ENCODE data around the gene NABP1.

NABP1 gene

GRCh38 chr2:191703079-191703725 lies 25.3 kb downstream of the NABP1 start:
- DNase-seq (ENCODE audit: low spot score) (no peak), FAIRE-seq (no peak)

DNA sequence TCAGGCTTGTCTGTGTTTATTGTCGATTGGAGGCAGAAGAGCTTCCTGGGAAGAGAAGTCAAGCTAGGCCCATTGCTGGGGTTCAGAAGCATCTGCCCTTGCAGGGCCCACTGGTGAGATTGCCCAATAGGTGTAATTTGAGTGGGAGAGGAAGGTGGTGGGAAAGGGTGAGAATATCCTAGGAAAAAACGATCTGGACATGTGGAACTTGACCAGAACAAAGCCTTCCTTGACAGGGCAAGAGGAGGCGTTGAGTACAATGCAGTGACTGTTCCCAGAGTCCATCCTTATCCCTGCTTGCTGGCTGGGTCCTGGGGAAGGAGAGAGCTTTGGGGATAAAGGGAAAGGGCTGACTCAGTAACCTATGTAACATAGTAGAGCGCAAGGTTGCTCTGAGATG lies 27.1 kb downstream of the NABP1 start:
- no peak for DNase-seq (ENCODE audit: low spot score)
- FAIRE-seq, result no peak

DNA sequence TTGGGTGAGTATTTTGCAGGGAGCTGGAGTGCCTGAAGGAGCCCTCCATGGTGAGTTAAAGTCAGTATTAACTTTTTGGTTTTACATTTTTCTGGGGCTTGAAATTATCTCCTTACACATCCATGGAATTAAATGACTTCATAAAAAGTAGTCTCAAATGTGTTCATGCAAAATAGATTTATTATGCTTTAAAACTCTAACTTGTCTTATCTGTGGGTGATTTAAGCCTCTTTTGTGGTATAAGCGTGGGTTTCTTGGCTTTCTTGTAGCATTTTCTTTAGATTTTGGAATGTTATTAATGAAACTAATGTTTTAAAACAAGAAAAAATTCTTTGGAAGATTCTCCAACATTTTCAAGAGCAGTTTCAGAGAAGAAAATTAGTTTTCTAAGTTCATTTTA lies 27.8 kb downstream of the NABP1 start:
- FAIRE-seq (no peak), DNase-seq (ENCODE audit: low spot score) (no peak)

DNA sequence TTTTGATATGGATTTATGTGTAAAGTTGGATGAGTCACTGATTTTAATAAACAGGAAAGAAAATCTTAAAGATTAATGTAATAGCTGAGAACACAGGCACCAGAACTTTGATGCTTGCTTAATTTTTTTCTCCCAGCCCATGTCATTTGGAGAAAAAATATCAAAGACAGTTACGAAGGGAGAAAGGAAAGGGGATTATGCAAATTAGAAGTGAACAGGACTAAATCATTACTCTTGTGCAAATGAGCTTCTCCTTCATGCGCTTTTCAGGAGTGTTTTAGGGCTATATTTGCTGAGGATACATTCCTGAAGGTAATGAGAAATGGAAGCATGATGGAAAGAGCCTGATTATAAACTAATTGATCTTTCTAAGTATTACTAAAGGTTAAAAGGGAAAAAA lies 28.9 kb downstream of the NABP1 start:
- no peak for DNase-seq (ENCODE audit: low spot score)
- no peak for FAIRE-seq

DNA sequence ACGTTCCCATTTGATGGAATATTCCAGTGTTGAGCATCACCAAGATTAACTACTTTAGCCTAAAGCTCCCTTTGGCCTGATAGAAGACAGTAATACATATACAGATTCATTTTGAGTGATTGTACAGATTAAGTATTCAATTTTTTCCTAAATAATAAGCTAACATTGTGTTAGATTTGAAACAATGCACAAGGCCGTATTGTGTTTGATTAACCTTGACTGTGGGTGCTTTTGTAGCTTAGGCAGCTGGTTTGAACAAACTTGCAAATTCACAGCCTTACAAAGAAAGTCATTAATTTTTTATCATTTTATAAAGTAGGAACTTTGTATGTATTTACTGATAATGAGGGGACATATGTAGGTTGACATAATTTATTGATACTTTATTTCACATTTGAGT lies 29.6 kb downstream of the NABP1 start:
- DNase-seq (ENCODE audit: low spot score) (no peak), FAIRE-seq (no peak)

DNA sequence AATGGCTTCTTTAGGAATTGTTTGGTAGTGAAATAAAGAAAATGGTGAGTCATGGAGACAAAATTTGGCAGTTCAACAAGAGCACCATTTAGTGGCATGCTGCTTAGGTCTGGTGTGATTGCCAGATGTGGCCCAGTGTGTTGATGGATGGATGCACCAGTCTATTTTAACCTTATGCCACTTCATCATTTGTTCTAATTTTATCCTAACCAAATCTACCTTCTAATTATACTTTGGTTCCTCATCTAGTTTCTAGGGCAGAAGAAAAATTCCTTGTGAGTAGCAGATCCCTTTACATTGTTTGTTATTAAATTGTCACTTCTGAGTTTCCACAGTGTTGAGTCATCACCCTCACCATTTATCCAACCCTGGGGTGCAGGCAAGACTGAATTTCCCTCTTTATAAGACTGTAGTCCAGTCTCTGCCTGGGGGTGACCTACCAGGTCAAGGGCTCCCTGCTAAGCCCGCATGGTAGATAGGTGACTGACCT lies 32.5 kb downstream of the NABP1 start:
- FAIRE-seq (no peak), DNase-seq (ENCODE audit: low spot score) (no peak)

- DNase-seq (ENCODE audit: low spot score) (no peak), FAIRE-seq (no peak)
Measured at GRCh38 chr2:191711621-191712020, 33.7 kb downstream of the NABP1 start.

GRCh38 chr2:191713837-191714236 lies 35.9 kb downstream of the NABP1 start:
- FAIRE-seq (no peak), DNase-seq (ENCODE audit: low spot score) (no peak)

DNA sequence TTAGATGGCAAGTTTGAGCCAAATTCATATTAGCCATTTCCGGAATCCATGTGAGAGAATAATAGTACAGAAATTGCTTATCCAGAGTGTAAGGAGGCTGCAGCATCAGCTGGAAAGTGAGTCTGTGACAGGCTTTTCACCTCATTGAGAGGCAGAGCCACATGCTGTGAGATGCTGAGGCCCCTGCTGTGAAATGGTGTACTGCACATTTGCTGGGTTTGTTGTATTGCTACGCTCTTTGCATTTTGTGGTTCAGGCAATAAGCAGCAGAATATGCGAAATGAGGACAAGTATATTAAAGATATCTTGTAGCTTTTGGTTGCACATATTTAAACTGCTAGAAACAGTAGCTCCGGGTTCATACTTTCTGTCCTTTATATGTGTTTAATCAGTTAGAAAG lies 37.0 kb downstream of the NABP1 start:
- DNase-seq (ENCODE audit: low spot score), result no peak
- FAIRE-seq, result no peak

DNA sequence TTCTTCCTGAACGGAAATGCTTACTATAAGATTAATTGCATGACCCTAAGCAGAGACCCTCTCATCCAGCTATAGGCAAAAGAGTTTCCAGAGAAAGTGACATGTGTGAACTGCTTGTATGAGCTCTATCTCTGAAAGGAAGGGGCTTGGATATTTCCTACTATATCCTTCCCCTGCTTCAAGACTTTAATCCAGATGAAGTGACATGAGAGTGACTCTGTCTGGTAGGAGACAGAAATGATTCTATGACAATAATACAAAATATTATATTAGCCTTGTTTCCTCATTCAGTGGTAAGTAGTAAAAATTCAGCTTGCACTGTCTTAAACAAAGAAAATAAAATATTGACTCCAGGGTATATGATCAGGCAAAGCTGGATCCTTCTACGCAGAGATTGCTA lies 37.5 kb downstream of the NABP1 start:
- FAIRE-seq, result no peak
- no peak for DNase-seq (ENCODE audit: low spot score)

DNA sequence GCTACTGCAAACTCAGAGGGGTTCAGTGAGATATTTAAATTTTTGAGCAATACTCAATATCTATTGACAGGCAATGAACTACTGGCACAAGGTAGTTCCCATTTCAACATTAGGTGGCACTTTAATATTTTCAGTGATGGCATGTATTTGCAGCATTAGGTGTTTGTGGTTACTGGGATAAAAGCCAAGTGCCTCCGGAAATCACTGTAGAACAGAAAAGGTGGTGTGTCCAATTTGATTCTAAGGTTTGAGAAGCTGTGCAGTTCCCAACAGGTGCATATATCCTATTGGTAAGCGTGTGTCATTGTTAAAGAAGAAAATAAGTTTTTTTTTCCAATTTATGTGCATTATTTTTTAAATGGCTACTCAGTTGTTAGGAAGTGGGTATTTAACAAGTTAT lies 41.3 kb downstream of the NABP1 start:
- DNase-seq (ENCODE audit: low spot score), result no peak
- FAIRE-seq, result no peak

GRCh38 chr2:191719938-191720337 lies 42.0 kb downstream of the NABP1 start:
- no peak for FAIRE-seq
- DNase-seq (ENCODE audit: low spot score), result no peak

GRCh38 chr2:191721331-191721730 lies 43.4 kb downstream of the NABP1 start:
- FAIRE-seq, result no peak
- DNase-seq (ENCODE audit: low spot score), result no peak

DNA sequence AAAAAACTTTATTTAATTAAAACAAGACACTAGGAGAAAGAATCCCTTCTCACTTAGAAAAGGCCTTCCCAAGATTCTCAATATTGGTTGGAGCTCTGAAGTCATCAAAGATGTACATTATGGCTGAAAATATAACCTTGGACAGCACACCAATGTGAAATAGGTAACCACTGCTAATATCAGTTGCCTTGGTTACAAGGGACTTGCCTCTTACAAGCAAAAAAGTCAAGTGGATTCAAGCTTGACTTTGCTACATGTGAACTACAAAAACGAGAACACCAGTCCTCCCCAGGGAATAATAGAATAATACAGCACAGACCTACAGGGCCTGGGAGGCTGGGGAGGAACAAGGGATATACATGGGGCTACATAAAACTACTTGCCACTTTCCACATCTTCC lies 46.1 kb downstream of the NABP1 start:
- FAIRE-seq, result no peak
- no peak for DNase-seq (ENCODE audit: low spot score)

DNA sequence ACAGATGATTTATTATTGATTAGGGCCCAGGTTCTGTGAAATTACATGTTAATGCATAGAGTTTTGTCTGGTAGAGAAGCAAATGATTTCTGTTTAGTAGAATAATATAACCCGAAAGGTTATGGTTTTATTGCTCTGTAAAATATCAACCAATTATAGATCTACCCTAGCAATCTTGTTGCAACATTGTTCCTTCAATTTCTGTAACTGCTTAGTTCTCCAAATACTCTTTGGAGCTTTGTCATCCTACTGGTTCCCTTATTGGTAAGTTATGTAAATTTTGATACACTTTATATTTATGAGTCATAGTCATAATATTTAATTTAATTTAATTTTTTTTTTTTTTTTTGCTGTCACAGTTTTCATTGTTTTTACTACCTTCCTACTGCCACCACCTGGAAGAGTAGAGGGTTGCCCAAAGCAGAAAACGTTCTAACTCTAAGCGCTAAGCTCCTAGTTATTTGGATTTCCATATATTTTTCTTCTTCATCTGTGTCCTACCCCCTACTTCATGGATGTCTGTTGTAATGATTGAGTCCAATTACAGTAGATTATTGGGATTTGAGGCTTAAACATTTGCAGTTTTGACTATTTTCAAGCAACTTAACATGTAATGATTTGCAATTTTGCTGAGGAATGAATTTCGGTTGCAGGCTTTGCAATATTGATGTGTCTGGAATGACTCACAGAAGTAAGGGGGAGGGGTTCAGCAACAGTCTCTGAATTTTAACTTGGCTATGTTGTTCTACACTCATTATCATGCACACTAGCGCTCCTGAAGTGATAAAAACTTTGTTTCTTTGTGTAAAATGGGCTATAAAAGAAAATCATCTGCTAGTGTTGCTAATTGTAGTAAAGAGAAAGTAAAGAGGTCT lies 51.1 kb downstream of the NABP1 start:
- no peak for FAIRE-seq

DNA sequence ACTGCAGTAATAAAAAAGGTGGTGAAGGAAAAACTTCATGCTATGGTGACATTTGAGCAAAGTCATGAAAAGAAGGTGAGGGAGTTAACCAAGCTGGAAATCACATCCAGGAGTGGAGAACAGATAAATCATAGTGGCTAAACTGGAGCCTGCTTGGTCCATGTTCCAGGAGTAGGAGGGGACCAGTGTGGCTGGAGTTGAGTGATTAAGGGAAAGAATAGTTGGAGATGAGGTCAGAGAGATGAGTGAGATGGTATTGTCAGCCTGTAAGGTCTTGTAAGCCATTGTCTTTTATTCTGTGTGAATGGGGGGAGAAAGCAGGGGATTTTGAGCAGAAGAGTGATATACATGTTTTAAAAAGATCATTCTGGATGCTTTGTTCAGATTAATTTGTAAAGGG lies 52.3 kb downstream of the NABP1 start:
- no peak for DNase-seq (ENCODE audit: low spot score)
- FAIRE-seq, result no peak

More for the DNA sequence above, 51.1 kb downstream of the NABP1 start:
- peak; percentile 19 for DNase-seq (ENCODE audit: low spot score)

Data from urothelium cell line (cell line).